ENCODE measurements around the gene NPBWR2. TPM values are rescaled to one million over a fixed set of nuclear protein-coding genes. Genes with fewer than 3 reads are reported as not detected.
A peak's percentile ranks its signal among the peaks of the same experiment; 100 is the strongest.
"Not testable (repeated sequence)": the region's sequence is repeated elsewhere in the genome, so short reads cannot be mapped to it uniquely, and the experiment has no call there.

NPBWR2 gene
- total RNA-seq, 1 donor from 2014 or later, result not detected

DNA sequence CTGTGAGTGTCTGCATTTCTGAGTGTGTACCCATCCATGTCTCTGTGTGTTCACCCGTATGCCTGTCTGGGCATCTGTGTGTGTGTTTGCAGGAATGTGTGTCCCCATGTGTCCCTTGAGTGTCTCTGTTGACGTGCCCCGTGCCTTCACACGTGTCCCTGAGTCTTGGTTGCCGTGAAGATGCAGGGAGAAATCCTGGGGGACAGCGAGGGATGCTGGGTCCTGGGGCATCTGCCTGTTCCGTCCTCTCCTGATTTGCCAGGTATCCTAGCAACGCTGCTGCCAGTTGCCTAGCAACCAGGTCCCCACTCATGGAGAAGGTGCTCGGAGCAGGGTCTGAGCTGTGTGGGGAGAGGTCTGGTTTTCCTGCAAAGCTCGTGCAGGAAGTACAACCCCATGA is 17.2 kb downstream of the NPBWR2 start:
- DNase-seq (ENCODE audit: low spot score) (no peak), ATAC-seq (no peak)

DNA sequence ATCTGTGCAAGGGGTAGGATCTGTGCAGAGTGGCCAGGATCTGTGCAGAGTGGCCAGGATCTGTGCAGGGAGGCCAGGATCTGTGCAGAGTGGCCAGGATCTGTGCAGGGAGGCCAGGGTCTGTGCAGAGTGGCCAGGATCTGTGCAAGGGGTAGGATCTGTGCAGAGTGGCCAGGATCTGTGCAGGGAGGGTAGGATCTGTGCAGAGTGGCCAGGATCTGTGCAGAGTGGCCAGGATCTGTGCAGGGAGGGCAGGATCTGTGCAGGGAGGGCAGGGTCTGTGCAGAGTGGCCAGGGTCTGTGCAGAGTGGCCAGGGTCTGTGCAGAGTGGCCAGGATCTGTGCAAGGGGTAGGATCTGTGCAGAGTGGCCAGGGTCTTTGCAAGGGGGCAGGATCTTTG is 18.8 kb downstream of the NPBWR2 start:
- DNase-seq (ENCODE audit: low spot score); ATAC-seq: not testable (repeated sequence)

DNA sequence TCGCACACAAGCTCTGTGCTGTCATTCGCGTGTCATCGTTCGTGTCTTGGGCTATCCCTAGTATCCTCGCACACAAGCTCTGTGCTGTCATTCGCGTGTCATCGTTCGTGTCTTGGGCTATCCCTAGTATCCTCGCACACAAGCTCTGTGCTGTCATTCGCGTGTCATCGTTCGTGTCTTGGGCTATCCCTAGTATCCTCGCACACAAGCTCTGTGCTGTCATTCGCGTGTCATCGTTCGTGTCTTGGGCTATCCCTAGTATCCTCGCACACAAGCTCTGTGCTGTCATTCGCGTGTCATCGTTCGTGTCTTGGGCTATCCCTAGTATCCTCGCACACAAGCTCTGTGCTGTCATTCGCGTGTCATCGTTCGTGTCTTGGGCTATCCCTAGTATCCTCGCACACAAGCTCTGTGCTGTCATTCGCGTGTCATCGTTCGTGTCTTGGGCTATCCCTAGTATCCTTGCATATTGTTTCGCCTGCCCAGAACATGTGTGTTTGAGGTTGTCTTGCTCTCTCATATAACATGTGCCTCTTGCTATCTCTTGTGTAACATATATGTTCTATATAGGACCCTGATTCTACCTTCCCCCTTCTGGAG is 20.0 kb downstream of the NPBWR2 start:
- not testable (repeated sequence) for ATAC-seq; DNase-seq (ENCODE audit: low spot score)

DNA sequence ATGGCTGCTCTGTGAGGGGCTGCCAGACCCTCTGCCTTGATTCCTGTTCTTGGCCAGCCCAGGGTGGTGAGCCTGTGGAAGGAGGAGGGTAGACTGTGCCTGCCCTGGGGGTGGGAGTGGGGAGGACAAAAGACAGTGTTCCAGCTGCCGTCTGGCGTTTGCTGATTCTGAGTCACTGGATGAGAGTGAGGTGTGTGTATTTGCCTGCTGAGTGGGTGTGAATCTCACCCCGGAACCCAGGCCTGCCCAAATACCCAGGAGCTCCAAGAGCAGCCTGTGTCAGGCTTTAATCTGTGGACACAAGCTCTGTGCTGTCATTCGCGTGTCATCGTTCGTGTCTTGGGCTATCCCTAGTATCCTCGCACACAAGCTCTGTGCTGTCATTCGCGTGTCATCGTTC is 20.6 kb downstream of the NPBWR2 start:
- ATAC-seq (no peak), DNase-seq (ENCODE audit: low spot score) (no peak)

DNA sequence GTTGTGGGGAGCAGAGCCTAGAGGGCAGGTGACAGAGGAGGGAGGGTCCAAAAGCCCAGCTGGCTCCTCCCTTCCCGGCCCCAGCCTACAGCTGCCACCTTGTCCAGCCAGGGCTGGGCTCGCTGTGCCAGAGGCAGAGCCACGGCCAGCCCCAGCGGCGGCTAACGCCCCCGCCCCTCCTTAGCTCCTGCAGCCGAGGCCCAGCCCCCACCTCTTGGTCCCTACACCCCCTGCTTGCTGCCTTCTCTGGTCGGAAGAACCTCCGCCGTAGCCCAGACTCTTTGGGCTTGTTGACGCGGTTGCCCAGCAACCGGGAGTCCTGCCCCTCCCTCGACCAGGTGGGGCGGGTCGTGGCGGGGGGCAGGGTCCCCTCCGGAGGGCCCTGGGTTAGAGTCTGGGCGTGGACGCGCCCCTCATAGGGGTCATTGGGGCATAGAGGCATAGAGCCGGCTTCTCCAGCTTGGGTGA is 22.6 kb downstream of the NPBWR2 start:
- no peak for ATAC-seq
- no peak for DNase-seq (ENCODE audit: low spot score)

DNA sequence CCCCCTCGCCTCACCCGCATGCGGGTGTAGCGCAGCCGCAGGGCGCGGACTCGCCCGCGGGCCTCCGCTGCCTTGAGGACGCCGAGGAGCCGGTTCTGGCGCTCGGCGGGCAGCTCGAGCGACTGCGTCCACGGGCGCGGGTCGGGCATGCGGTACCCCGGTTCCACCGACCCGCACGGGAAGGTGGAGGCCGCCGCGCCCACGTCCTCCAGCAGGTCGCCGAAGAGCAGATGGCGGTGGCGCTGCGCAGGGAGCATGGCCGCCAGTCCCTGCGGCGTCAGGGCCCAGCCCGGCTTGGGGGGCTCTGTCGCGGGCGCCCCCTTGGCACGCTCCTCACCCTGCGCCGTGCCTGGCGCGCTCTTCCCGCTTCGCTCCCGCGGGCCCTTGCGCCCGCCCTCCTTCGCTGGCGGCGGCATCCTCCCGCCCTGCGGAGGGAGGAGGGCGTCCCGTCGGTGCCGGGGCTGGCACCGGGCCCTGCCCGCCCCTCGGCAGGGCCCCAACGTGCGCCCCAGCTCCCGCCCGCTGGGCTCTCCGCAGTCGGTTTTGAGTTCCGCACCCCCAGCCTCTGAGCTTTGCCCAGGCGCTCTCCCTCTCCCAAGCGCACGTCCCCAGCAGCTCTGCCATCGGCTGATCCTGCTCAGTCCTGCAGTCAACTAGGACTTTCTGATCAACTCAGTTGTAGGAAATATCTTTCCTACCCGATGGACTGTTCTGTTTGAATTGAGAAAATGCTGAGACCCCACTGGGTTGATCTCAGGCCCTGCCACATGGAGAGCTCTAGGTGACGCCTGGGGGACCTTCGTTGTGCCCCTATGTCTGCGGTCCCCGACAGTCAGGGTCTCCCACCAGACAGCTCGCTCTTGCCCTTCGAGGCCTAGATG is 23.3 kb downstream of the NPBWR2 start, which contains the start of gene LKAAEAR1:
LKAAEAR1 (minus strand) TSS at position 595 of the 881 bp plus-strand sequence; CDS start at position 416, 179 bp downstream.
- ATAC-seq, result no peak
- DNase-seq (ENCODE audit: low spot score), result no peak

DNA sequence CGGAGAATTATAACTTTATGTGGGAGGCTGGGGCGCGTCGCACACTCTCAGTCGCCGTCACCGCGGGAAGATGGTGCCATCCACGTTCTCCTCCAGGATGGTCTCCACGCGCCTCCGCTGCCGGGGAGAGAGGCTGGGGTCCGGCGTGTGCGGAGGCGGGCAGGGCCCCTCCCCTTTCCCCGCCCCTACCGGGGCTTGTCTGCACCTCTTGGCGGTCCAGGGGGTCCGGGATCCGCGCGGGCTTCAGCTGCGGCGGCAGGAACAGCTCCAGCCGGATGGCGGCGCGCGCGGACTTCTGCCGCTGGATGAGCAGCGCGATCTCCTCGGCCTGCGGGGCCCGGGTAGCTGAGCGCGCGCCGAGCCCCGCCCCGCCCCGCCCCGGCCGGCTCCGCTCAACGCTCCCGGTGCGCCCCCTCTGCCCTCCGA is 24.0 kb downstream of the NPBWR2 start:
- DNase-seq (ENCODE audit: low spot score) (peak; percentile 74), ATAC-seq (peak; percentile 73)

DNA sequence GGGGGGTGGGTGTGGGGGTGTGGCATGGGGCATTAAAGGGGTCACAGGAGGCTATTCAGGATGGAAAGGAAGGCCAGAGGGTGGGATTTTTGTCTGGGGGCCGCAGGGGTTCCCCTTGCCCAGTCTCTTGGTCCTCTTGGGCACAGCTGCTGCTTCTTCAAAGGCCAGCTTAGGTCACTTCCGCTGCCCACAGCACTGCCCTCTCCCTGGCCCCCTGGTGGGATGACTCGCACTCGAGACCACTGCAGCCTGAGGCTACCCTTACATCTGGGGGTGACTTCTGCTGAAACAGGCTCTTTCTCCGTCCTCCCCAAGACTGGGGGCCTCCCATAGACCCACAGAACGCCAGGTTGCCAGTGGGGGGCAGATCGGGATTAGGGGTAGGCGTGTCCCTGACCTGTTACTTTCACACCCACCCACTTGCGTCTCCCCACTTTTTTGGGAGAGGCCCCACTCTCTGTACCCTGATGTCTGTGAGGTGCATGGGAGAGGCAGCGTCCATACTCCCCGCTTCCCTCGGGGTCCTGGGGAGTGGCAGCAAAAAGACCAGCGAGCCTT is 24.5 kb downstream of the NPBWR2 start:
- DNase-seq (ENCODE audit: low spot score) (no peak), ATAC-seq (no peak)

DNA sequence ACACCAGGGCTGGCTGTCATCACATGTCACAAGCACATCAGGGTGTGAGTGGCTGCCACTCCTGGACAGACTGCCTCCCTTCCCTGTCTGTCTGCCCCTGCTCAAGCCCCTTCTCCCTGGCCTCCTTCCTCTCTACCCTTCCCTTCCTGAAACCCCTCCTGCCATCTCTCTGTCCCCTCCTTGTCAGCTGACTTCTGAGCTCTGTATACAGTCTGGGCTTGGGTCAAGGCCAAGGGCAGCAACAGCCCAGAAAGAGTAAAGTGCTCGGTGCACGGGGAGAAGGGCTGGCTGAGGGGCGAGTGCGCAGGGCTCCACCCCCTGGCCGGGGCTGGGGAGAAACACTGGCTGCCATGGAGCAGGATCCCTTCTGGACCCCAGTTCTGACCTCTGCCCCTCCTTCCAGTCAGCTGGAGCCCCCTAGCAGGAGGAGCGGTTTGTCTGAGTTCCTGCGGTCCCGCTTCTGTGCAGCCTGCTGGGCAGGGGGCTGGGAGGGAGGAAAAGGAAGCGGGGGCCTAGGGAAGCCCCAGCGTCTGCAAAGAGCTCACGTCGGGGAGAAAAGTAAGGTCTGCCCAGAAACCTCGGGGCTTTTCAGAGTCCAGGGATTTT is 25.1 kb downstream of the NPBWR2 start:
- no peak for ATAC-seq
- DNase-seq (ENCODE audit: low spot score), result no peak

DNA sequence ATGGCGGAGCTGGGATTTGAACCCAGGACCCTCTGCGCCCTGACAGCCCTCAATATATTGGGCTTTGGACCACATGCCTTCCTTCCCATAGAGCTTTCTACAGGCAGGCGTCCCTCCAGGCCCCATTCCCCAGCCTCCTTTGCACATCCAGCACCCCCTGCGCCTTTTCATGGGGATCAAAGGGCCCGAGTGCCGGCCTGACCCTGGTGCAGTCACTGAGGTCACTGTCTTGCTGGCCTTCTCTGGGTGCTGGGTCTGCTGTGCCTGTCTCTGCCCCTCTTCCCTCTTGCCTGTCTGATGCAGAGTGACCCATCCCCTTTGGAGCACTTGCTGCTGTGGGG is 25.8 kb downstream of the NPBWR2 start:
- ATAC-seq (no peak), DNase-seq (ENCODE audit: low spot score) (no peak)

DNA sequence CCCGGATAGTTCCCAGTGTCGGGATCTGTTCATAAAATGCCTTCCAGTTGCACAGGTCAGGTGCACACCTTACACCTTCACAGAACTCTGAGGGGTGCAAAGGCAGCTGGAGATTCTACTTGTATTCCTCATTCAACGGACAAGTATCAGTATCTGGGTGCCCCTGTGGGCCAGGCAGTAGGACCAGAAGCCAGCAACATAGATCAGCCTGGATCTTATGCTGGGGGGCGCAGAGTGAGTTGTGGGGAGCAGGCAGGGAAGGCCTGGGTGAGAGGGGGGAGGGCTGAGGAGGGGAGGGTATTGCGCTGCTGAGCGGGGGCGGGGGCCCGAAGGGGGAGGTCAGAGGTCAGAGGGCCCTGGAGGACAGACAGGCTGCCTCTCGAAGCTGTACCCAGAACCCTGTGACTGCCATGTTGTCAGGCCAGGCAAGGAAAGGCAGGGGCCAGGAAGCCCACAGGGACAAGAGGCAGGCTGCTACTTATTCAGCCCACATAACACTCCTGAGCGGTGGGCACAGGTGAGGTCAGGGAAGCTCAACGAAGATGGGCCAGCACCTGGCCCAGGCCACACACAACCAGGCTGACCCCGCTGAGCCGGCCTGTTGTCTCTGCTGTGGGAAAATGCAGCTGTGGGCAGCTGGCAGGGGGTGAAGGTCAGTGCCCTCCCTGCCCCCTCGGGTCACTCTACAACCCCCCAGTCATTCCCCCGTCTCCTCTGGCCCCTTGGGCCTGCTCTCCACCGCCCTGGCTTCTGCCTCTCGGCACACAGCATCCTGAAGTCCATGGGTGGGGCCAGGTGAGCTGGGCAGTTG is 26.3 kb downstream of the NPBWR2 start:
- ATAC-seq (no peak), DNase-seq (ENCODE audit: low spot score) (no peak)

DNA sequence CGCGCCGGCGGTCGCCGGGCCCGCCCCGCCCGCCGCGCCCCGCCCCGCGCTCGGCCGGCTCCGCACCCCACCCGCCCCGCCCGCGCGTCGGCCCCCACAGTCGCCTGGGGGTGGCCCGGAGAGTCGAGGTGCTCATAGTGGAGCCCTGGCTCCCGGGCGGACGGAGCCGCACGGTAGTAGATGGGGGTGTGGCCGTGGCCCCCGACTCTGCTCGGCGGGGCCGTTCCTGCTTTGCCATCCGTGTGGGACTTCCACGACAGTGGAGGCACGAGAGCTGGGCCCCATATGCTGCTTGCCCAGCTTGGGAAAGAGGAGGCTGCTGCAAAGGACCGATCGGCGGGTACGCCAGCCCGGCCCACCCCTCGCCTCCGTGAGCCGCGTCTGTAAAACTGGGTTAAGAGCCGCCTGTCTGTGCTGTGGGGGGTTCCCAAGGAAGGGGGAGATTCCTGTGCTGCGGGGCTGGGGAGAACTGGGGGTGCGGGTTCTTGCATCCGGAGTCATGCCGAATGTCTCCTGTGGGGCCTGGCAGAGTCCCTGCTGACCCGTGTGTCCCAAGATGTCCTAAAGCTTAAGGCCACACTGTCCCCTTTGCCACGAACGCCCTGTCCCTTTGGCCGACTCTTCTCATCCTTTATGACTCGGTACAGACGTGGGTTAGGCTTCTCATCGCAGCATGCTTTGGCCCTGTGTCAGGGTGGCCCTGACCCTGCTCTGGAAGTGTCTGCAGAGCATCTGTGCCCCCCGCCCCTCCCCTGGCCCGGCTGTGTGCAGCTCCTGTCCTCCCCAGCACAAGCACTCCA is 27.2 kb downstream of the NPBWR2 start, which contains the start of gene OPRL1:
OPRL1 (plus strand) TSS at position 70 of the 800 bp plus-strand sequence. CDS start 12,639 bp downstream, outside the sequence.
- ATAC-seq (no peak), DNase-seq (ENCODE audit: low spot score) (no peak)

DNA sequence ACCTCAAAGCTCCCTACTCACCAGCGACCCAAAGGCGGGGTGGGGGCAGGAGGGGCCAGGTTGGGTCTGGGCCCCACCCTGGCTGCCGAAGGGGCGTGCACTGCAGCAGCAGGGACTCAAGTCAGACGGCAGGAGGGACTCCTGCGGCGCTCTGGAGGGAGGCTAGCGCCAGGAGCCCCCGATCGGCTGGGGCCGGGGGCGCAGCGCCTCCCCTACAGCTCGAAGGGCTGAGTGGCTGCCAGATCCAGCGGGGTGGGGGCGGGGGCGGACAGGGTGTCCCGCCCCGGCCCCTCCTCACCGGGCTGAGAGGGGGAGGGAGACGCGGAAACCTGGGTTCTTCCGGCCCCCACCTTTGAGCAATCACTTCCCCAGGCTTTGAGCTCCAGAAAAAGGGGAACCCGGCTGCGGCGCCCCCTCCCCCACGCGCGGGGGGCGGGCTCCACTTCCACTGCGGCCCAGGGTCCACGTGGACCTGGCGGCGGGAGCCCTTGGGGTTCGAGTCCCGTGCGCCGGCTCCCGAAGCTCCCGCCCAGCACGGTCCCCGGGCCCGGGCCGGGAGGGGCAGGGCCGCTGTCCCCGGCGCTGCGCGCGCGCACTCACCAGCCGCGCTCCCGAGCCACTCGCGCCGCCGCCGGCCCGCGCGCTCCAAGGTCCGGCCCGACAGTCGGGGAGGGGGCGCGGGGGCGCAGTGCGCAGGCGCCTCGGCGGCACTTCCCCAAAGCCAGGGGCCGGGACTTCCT is 27.9 kb downstream of the NPBWR2 start, which contains the start of gene RGS19:
RGS19 (minus strand) TSS at position 246 of the 740 bp plus-strand sequence. CDS start 2,632 bp downstream, outside the sequence.
- DNase-seq (ENCODE audit: low spot score) (peak; percentile 72), ATAC-seq (peak; percentile 66)

DNA sequence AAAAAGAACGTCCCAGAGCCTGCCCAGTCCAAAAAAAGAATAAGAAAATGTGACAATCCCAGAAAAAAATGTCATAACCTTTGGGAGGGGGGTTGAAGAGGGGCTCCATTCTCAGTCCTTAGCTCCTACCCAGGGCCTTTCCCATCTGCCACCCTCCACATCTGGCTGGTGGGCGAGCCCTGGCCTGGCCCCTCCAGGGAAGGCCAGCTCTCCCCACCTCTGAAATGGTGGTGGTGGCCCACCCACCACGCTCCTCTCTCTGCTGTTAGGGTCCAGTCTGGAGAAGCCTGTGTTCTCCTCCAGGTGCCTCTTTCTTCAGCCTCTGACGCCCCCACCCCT is 28.5 kb downstream of the NPBWR2 start:
- ATAC-seq, result no peak

DNA sequence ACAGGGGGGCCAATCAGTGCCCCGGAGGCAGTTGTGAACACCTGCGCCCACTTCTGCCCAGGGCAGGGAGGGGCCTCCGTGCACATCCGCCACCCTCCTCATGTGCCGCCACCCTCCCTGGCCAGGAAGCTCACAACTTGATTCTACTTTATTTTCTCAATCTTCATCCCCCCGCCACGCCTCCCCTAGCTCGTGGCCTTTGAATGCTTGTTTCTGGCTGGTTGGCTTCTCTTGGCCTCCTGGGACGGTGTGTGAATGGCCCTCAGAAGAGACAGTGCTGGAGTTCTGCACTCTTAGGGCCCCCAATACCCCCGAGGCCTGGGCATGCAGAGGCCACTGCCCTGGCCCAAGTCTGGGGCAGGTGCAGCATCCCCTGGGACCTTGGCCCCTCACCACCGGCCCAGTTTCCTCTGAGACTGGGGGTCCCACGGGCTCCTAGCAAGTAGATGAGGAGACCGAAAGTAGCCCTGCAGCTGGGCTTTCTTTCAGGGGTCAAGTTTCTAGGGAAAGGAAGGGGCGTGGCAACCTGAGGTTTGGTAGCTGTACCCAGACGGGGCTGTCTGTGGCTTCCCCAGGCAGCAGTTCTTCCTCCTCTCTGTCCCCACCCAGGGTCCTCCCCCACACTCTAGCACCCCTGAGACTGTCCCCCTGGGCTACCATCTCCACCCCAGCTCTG is 29.4 kb downstream of the NPBWR2 start:
- DNase-seq (ENCODE audit: low spot score) (no peak), ATAC-seq (no peak)

More for the DNA sequence above, 28.5 kb downstream of the NPBWR2 start:
- DNase-seq (ENCODE audit: low spot score), result no peak

DNA sequence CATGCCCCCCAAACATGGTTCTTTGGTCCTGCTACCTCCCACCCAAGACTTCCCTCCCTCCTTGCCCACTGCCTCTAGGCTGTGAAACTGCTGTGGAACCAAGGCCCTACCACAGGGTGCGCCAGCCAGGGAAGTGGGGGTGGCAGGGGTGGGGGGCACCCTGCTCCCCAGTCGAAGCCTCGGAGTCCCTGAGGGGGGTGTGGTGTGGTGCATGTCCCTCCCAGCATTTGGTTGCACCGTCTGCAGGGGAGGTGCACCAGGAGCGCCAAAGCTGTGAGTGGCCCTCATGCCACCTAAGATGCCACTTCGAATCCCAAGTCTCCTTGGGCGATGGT is 29.9 kb downstream of the NPBWR2 start:
- ATAC-seq, result no peak
- DNase-seq (ENCODE audit: low spot score), result no peak

DNA sequence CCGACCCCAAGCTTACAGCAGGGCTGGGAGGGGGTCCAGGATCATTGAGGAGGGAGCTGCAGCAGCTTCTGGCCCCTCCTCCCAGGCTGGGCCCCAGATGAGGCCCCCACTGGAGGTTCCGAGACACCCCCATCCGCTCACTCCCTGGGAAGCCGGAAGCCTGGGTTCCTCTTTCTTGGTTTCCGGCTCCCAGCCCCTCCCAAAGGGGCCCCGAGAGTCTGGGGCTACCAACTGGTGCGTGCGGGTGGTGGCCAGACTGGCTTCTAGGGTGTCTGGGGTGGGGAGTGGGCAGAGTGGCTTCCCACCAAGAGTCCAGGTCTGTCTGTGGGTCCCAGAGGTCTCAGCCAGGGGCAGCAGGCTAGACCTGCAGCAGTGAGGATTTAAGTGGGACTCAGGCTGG is 30.3 kb downstream of the NPBWR2 start:
- no peak for ATAC-seq
- no peak for DNase-seq (ENCODE audit: low spot score)
